Activated CD4-positive, CD25-positive, alpha-beta regulatory T cell treated with anti-CD3 and anti-CD28 coated beads, Interleukin-2, amount 50 U/mL, for 16 hours (primary cell): Measurements from ENCODE around the gene OR9Q1.
"Not testable (repeated sequence)": the region's sequence is repeated elsewhere in the genome, so short reads cannot be mapped to it uniquely, and the experiment has no call there.

Source experiments
- DNase-seq: peaks from one replicate; pipeline ENCODE4 v3.0.0-alpha.2; 2020; ENCODE audit warnings: low read depth, low spot score

OR9Q1 gene

GRCh38 chr11:58134151-58134550 lies 110.5 kb downstream of the OR9Q1 start:
- no peak for DNase-seq

GRCh38 chr11:58135171-58135570 lies 111.5 kb downstream of the OR9Q1 start:
- no peak for DNase-seq

- DNase-seq = no peak
These were observed 119.1 kb downstream of the OR9Q1 start for GRCh38 chr11:58142761-58143160.

GRCh38 chr11:58152781-58153180 lies 129.1 kb downstream of the OR9Q1 start:
- no peak for DNase-seq

GRCh38 chr11:58164389-58164788 lies 140.7 kb downstream of the OR9Q1 start:
- no peak for DNase-seq

GRCh38 chr11:58164990-58165389 lies 141.3 kb downstream of the OR9Q1 start:
- DNase-seq = no peak

- DNase-seq = no peak
These were observed 141.9 kb downstream of the OR9Q1 start for GRCh38 chr11:58165504-58166106.

GRCh38 chr11:58177409-58178054 lies 153.9 kb downstream of the OR9Q1 start:
- DNase-seq = no peak

GRCh38 chr11:58178444-58178843 lies 154.8 kb downstream of the OR9Q1 start:
- no peak for DNase-seq

- no peak for DNase-seq
These were observed 156.0 kb downstream of the OR9Q1 start for GRCh38 chr11:58179648-58180047.

- no peak for DNase-seq
These were observed 163.3 kb downstream of the OR9Q1 start for GRCh38 chr11:58186938-58187337.

GRCh38 chr11:58188770-58189169 lies 165.1 kb downstream of the OR9Q1 start, which contains the start of gene OR9Q2:
Gene OR9Q2 (plus strand): TSS chr11:58189070. CDS start chr11:58190491, 1,421 bp downstream.
- no peak for DNase-seq

GRCh38 chr11:58192229-58192628 lies 168.5 kb downstream of the OR9Q1 start:
- no peak for DNase-seq

- DNase-seq = no peak
These were observed 169.7 kb downstream of the OR9Q1 start for GRCh38 chr11:58193391-58193790.

- DNase-seq = no peak
These were observed 172.3 kb downstream of the OR9Q1 start for GRCh38 chr11:58195939-58196338.

- no peak for DNase-seq
These were observed 175.6 kb downstream of the OR9Q1 start for GRCh38 chr11:58199271-58199670.

GRCh38 chr11:58204042-58204441 lies 180.4 kb downstream of the OR9Q1 start, which contains the start of gene OR1S2:
Gene OR1S2 (minus strand): TSS chr11:58204142. CDS start chr11:58204142, 0 bp downstream.
- no peak for DNase-seq

GRCh38 chr11:58212420-58212819 lies 188.7 kb downstream of the OR9Q1 start, which contains the start of gene OR1S1:
Gene OR1S1 (plus strand): TSS chr11:58212720.
- not testable (repeated sequence) for DNase-seq

GRCh38 chr11:58216476-58216875 lies 192.8 kb downstream of the OR9Q1 start:
- DNase-seq = no peak

GRCh38 chr11:58222721-58223120 lies 199.0 kb downstream of the OR9Q1 start:
- DNase-seq = no peak

GRCh38 chr11:58227956-58228615 lies 204.4 kb downstream of the OR9Q1 start:
- no peak for DNase-seq
